CD14-positive monocyte (primary cell): ENCODE data around the gene OSBP2. TPM values are rescaled to one million over a fixed set of nuclear protein-coding genes. Genes with fewer than 3 reads are reported as not detected.

ENCODE experiments used
- DNase-seq, 3 donors: peaks; one replicate each; pipeline ENCODE4 v3.0.0-alpha.2; 2011 to 2022
- H2AFZ ChIP-seq: 2 replicates; pipeline ENCODE4 v1.6.0; 2012; ENCODE audit warnings: mild to moderate bottlenecking, low read depth, low read length, inconsistent platforms; ENCODE audit not compliant: insufficient read depth, poor library complexity, severe bottlenecking
- H3K27ac ChIP-seq, 2 donors: 1 replicate in 1 of 2; 2 replicates in 1 of 2; pipeline ENCODE4 v1.5.1; 2012 to 2013; ENCODE audit warnings: low read length in 2 of 2, control low read depth in 1 of 2, inconsistent platforms in 1 of 2, low read depth in 1 of 2, mild to moderate bottlenecking in 1 of 2
- H3K27me3 ChIP-seq, 2 donors: one replicate each; pipeline versions ENCODE4 v1.6.0 to v1.6.1; 2011 to 2013; ENCODE audit warnings: low read length in 2 of 2; ENCODE audit not compliant: control insufficient read depth in 2 of 2, insufficient read depth in 2 of 2
- H3K36me3 ChIP-seq, 2 donors: replicated peaks in 1 of 2; 1 replicate in 1 of 2; 2 replicates in 1 of 2; pipeline versions ENCODE4 v1.5.1 to v1.6.1; 2012 to 2013; ENCODE audit warnings: low read length in 2 of 2, control low read depth in 1 of 2, inconsistent platforms in 1 of 2, mild to moderate bottlenecking in 1 of 2; ENCODE audit not compliant: insufficient read depth in 2 of 2, control insufficient read depth in 1 of 2
- H3K4me1 ChIP-seq, 2 donors: 1 replicate in 1 of 2; 2 replicates in 1 of 2; pipeline versions ENCODE4 v1.5.1 to v1.6.1; 2012 to 2013; ENCODE audit warnings: low read length in 2 of 2, control low read depth in 1 of 2, inconsistent platforms in 1 of 2, mild to moderate bottlenecking in 1 of 2, moderate library complexity in 1 of 2; ENCODE audit not compliant: insufficient read depth in 2 of 2, control insufficient read depth in 1 of 2
- H3K4me2 ChIP-seq: replicated peaks from 2 replicates; pipeline ENCODE3; 2012; ENCODE audit warnings: low read length, moderate library complexity, mild to moderate bottlenecking; ENCODE audit not compliant: poor library complexity, severe bottlenecking; ENCODE audit errors: extremely low read depth
- H3K4me3 ChIP-seq, 3 experiments: fragments of 200-600 bp in 1 of 3; sonication (generic) in 1 of 3; replicated peaks in 1 of 3; 1 replicate in 2 of 3; 2 replicates in 1 of 3; pipeline ENCODE4 v1.5.1; 2011 to 2013; ENCODE audit warnings: low read length in 3 of 3, mild to moderate bottlenecking in 3 of 3, control low read depth in 2 of 3, low read depth in 2 of 3, inconsistent platforms in 1 of 3, moderate library complexity in 1 of 3
- H3K79me2 ChIP-seq: 2 replicates; pipeline ENCODE4 v1.6.0; 2012; ENCODE audit warnings: mild to moderate bottlenecking, control low read depth, inconsistent platforms, low read length, moderate library complexity; ENCODE audit not compliant: insufficient read depth
- H3K9ac ChIP-seq: 2 replicates; pipeline ENCODE4 v1.6.0; 2017; ENCODE audit warnings: low read length, mild to moderate bottlenecking; ENCODE audit not compliant: insufficient read depth, poor library complexity, severe bottlenecking
- H3K9me3 ChIP-seq, 2 donors: replicated peaks in 1 of 2; 1 replicate in 1 of 2; 2 replicates in 1 of 2; pipeline versions ENCODE4 v1.5.1 to v1.6.1; 2012 to 2013; ENCODE audit warnings: low read length in 2 of 2, control low read depth in 1 of 2; ENCODE audit not compliant: control insufficient read depth in 1 of 2, insufficient read depth in 1 of 2
- H4K20me1 ChIP-seq: 2 replicates; pipeline ENCODE4 v1.6.0; 2012; ENCODE audit warnings: mild to moderate bottlenecking, low read length, control low read depth, moderate library complexity; ENCODE audit not compliant: insufficient read depth
- H3K27ac Mint-ChIP-seq, 7 donors: one replicate each; pipeline ENCODE4 v1.8.0; 2020; ENCODE audit warnings: mild to moderate bottlenecking in 7 of 7, mixed read lengths in 7 of 7, moderate library complexity in 6 of 7, inconsistent platforms in 2 of 7
- H3K27me3 Mint-ChIP-seq, 3 donors: one replicate each; pipeline ENCODE4 v1.8.0; 2021 to 2022; ENCODE audit warnings: low read depth in 3 of 3, mild to moderate bottlenecking in 3 of 3, mixed read lengths in 3 of 3, moderate library complexity in 3 of 3, inconsistent platforms in 1 of 3
- H3K36me3 Mint-ChIP-seq, 2 donors: one replicate each; pipeline ENCODE4 v1.8.0; 2020; ENCODE audit warnings: mixed read lengths in 2 of 2, inconsistent platforms in 1 of 2, mild to moderate bottlenecking in 1 of 2
- H3K4me1 Mint-ChIP-seq: one replicate; pipeline ENCODE4 v1.8.0; 2020; ENCODE audit warnings: mild to moderate bottlenecking, mixed read lengths
- H3K4me3 Mint-ChIP-seq, 2 donors: one replicate each; pipeline ENCODE4 v1.8.0; 2020; ENCODE audit warnings: mild to moderate bottlenecking in 2 of 2, mixed read lengths in 2 of 2, moderate library complexity in 1 of 2
- H3K9me3 Mint-ChIP-seq, 7 donors: one replicate each; pipeline ENCODE4 v1.8.0; 2020 to 2022; ENCODE audit warnings: mixed read lengths in 7 of 7, mild to moderate bottlenecking in 6 of 7, moderate library complexity in 6 of 7, inconsistent platforms in 2 of 7
- WGBS: methylation state at CpG from one replicate; pipeline ENCODE4 v1.1.5; 2013; ENCODE audit warnings: missing lambda C conversion rate; ENCODE audit not compliant: insufficient coverage; 5-methylcytosine and 5-hydroxymethylcytosine counted together
- intact Hi-C, 2 donors: fragments of 100-400 bp; cut with micrococcal nuclease; formaldehyde crosslinking; loops; one replicate each; pipeline versions ENCODE4 v1.15.0 to v1.15.1; 2023
- polyA plus RNA-seq, 3 donors: library from polyadenylated mRNA; depleted of rRNA in 1 of 3; unstranded in 2 of 3; stranded (reverse) in 1 of 3; fragments of 300-500 nt in 2 of 3; fragments of >200 nt in 1 of 3; fragmentation: Illumina TruSeq in 2 of 3; gene quantifications; 1 replicate in 2 of 3; 2 replicates in 1 of 3; pipeline ENCODE4 v1.2.3, GENCODE V29; 2012 to 2021
- TF ChIP-seq, protein P1 (sequence below): fragments of 200-600 bp; IDR thresholded peaks from one replicate; pipeline ENCODE4 v1.8.0; 2022; ENCODE audit warnings: antibody characterized with exemption, mild to moderate bottlenecking

OSBP2 gene
- polyA plus RNA-seq, 3 donors = 0.21 to 0.54 TPM; not detected in 1

DNA sequence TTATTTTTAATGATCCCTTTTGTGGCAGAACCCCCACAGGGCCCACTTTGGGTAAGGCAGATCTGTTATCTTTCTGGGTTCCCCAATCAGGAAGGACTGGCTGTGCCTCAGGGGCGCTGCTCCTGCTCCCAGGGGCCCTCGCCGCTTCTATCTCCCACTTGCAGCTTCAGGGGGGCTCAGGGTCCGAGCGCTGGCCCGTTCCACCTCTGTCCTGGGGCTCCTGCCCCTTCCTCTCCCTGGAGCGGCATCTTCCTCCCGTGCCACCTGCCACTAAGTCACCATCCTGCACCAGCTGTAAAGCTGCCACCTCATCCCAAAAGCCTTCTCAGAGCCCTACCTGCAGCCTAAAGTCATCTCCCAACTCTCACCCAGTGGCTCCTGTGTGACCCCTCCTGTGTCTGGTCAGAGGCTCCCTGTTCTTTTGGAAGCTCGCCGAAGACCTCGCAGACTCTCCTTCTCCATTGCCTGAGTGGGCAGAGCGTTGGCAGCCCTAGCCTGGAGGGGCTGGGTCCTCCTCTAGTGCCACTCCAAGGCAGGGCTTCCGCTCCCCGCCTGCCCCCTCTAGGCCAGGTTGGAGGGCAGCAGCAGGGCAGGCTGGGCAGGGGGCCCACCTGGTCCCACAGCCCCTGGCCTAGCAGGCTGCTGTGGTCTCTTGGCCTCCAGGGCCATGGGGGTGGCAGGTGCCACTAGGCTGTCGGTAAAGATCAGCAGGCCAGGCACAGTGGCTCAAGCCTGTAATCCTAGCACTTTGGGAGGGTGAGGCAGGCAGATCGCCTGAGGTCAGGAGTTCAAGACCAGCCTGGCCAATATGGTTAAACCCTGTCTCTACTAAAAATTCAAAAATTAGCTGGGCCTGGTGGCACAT, 167.2 kb downstream of the OSBP2 start:
- WGBS = 84% methylated on average over 15 of the region's 16 CpGs
- H4K20me1 ChIP-seq = no peaks in the 10 kb centered on the region
- peak in 1 of 3 donors; percentile 1 for DNase-seq
- Mint-ChIP-seq H3K4me1 (peaks cover 1% of the 10 kb centered on the region), H3K27ac (no peak overlapping the region), H3K27me3 (peaks cover 0 to 3% (median 2%) of the 10 kb centered on the region in 3 donors), H3K9me3 (peaks cover 0 to 7% (median 0%) of the 10 kb centered on the region in 7 donors), H3K4me3 (no peak overlapping the region), H3K36me3 (no peaks in the 10 kb centered on the region)
- H3K4me2 ChIP-seq = no peak overlapping the region
- no peak overlapping the region for H3K9ac ChIP-seq
- H3K9me3 ChIP-seq = no peaks in the 10 kb centered on the region
- no peaks in the 10 kb centered on the region for H3K4me1 ChIP-seq
- no peak overlapping the region for H3K27ac ChIP-seq
- H3K4me3 ChIP-seq = no peak overlapping the region
- TF ChIP-seq, protein P1, sequence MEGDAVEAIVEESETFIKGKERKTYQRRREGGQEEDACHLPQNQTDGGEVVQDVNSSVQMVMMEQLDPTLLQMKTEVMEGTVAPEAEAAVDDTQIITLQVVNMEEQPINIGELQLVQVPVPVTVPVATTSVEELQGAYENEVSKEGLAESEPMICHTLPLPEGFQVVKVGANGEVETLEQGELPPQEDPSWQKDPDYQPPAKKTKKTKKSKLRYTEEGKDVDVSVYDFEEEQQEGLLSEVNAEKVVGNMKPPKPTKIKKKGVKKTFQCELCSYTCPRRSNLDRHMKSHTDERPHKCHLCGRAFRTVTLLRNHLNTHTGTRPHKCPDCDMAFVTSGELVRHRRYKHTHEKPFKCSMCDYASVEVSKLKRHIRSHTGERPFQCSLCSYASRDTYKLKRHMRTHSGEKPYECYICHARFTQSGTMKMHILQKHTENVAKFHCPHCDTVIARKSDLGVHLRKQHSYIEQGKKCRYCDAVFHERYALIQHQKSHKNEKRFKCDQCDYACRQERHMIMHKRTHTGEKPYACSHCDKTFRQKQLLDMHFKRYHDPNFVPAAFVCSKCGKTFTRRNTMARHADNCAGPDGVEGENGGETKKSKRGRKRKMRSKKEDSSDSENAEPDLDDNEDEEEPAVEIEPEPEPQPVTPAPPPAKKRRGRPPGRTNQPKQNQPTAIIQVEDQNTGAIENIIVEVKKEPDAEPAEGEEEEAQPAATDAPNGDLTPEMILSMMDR = no peak
- no peak overlapping the region for H2AFZ ChIP-seq
- H3K27me3 ChIP-seq = no peaks in the 10 kb centered on the region
- intact Hi-C loops = no loop called here
- no peaks in the 10 kb centered on the region for H3K36me3 ChIP-seq
- H3K79me2 ChIP-seq = no peaks in the 10 kb centered on the region

DNA sequence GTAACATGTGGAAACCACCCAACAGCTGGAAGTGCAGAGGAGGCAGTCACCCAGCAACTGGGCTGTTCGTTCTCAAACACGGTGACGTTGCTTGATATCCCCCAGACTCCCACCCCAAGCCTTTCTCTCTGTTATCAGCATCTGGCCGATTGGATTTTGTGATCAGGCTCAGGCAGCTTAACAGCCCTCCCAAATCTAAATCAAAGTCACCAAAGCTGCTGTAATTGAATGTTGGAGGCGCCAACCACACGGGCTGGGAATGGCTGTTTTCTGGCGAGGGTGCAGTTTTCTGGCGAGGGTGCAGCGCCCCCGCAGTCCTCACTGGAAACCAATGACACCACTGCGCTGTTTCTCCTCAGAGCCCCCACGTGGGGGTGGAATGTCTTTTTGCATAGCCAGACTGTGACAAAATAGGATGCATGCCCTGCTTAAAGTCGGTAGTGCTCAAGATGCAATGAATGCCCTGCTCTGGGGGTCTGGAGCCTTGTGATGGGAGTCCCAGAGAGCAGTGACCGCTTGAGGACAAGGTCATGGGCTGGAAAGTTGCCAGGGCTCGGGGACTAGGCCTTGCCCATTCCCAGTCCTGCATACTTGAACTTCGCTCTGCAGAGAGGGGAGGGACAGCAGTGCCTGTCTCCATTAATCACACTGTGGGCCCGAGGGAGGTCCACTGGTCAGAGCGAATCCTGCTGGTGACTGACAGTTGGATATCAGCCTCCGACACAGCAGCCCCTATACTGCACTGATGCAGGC, 168.6 kb downstream of the OSBP2 start:
- 90% methylated on average over 16 of the region's 19 CpGs for WGBS
- H3K9me3 Mint-ChIP-seq = peaks cover 0 to 7% (median 0%) of the 10 kb centered on the region in 7 donors
- H3K4me1 Mint-ChIP-seq = no peaks in the 10 kb centered on the region
- Histone ChIP-seq H3K79me2 (no peaks in the 10 kb centered on the region), H2AFZ (no peak overlapping the region), H3K36me3 (no peaks in the 10 kb centered on the region), H3K9ac (no peak overlapping the region), H3K9me3 (no peaks in the 10 kb centered on the region), H3K4me2 (no peak overlapping the region), H3K27me3 (no peaks in the 10 kb centered on the region), H4K20me1 (no peaks in the 10 kb centered on the region), H3K4me3 (no peak overlapping the region), H3K4me1 (no peaks in the 10 kb centered on the region), H3K27ac (no peak overlapping the region)
- intact Hi-C loops = no loop called here
- H3K4me3 Mint-ChIP-seq = no peak overlapping the region
- DNase-seq = no peak
- peaks cover 0 to 3% (median 2%) of the 10 kb centered on the region in 3 donors for H3K27me3 Mint-ChIP-seq
- no peaks in the 10 kb centered on the region for H3K36me3 Mint-ChIP-seq
- TF ChIP-seq, protein P1 = no peak
- H3K27ac Mint-ChIP-seq = no peak overlapping the region
